Sigmoid colon (tissue), 4 donors: ENCODE results near the gene MIEF1.

Source experiments
- CTCF ChIP-seq, 4 experiments: fragments of 450-650 bp in 3 of 4; fragments of 200-600 bp in 1 of 4; IDR thresholded peaks; one replicate each; pipeline ENCODE4 v1.5.1; 2016 to 2019; ENCODE audit warnings: antibody characterized with exemption in 4 of 4, mild to moderate bottlenecking in 3 of 4, moderate library complexity in 2 of 4
- EP300 ChIP-seq, 4 donors: sonication (generic); formaldehyde crosslinking; IDR thresholded peaks; one replicate each; pipeline ENCODE4 v1.6.1; 2017; ENCODE audit warnings: antibody characterized with exemption in 4 of 4
- POLR2A ChIP-seq, 2 donors: fragments of 450-650 bp; IDR thresholded peaks; one replicate each; pipeline ENCODE4 v1.6.1; 2016; ENCODE audit warnings: antibody characterized with exemption in 2 of 2, mild to moderate bottlenecking in 2 of 2, moderate library complexity in 2 of 2
- POLR2AphosphoS5 ChIP-seq, 4 donors: sonication (generic); formaldehyde crosslinking; IDR thresholded peaks; one replicate each; pipeline ENCODE4 v1.6.1; 2017; ENCODE audit warnings: antibody characterized with exemption in 4 of 4

GRCh38 chr22:39559456-39560105, 57.5 kb downstream of the MIEF1 start:
- TF ChIP-seq CTCF (IDR thresholded peaks at IDR 0.05) (no peak), POLR2A (IDR thresholded peaks at IDR 0.05) (no peak), POLR2AphosphoS5 (IDR thresholded peaks at IDR 0.05) (no peak), EP300 (IDR thresholded peaks at IDR 0.05) (no peak)
